Kidney capillary endothelial cell (primary cell): ENCODE measurements around the gene MARVELD1.
"Not testable (repeated sequence)": the region's sequence is repeated elsewhere in the genome, so short reads cannot be mapped to it uniquely, and the experiment has no call there.

Experiments used
- DNase-seq: peaks from one replicate; pipeline ENCODE4 v3.0.0-alpha.2; 2018; ENCODE audit warnings: low spot score

MARVELD1 gene

DNA sequence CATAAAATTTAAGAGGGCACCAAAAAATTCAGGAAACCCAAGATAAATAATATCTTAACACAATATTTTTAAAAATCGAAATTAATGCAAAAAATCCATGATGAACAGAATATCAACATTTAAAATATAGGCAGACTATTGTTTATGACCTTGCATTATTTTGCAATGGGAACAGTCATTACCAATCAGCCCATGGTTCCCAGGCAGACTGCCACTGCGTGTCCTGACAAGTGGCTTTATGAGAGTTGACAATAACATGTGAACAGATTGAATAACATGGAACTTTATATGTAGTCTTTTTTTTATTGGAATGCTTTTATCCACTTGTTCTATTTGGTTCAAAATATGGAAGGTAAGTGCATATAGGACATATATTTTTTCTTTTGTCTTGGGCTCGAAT is 23.4 kb upstream of the MARVELD1 start:
- DNase-seq: no peak

DNA sequence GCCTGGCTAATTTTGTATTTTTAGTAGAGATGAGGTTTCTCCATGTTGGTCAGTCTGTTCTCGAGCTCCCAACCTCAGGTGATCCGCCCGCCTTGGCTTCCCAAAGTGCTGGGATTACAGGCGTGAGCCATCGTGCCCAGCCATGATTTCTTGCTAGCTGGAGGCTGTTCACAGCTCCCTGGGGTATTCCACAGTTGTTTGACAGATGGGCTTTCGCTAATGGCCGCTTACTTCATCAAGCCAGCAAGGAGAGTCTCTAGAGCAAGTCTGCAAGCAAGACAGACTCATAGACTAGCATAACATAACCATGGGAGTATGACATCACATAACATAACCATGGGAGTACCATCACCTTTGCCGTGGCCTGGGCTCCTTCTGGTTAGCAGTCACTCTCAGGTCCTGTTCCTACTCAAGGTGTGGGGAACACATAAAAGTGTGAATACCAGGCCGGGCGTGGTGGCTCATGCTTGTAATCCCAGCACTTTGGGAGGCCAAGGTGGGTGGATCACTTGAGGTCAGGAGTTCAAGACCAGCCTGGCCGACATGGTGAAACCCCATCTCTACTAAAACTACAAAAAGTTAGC is 15.4 kb upstream of the MARVELD1 start:
- not testable (repeated sequence) for DNase-seq

DNA sequence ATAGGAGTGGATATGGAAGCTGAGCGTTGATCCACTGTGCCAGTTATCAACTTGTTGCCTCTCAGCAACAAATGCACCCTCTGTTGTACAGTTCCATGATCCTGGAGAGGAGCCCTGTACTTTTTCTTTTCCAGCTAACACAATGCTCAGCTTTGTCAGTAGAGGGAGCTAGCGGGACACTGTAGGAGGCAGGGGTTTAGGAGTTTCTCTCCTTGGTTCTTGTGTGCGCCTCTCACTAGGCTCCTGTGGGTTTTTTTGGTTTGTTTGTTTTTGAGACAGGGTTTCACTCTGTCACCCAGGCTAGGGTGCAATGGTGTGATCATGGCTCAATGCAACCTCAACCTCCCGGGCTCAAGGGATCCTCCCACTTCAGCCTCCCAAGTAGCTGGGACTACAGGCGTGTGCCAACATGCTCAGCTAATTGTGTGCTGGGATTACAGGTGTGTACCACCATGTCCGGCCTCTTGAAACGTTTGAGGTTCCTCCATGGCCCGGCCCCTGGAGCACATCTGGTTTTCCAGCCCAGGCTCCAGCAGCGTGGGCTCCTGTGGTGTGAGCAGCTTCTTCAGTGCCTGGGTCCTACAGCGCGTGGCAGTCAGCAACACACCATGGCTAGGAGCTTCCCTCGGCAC is 12.0 kb upstream of the MARVELD1 start:
- DNase-seq: peak; percentile 75

DNA sequence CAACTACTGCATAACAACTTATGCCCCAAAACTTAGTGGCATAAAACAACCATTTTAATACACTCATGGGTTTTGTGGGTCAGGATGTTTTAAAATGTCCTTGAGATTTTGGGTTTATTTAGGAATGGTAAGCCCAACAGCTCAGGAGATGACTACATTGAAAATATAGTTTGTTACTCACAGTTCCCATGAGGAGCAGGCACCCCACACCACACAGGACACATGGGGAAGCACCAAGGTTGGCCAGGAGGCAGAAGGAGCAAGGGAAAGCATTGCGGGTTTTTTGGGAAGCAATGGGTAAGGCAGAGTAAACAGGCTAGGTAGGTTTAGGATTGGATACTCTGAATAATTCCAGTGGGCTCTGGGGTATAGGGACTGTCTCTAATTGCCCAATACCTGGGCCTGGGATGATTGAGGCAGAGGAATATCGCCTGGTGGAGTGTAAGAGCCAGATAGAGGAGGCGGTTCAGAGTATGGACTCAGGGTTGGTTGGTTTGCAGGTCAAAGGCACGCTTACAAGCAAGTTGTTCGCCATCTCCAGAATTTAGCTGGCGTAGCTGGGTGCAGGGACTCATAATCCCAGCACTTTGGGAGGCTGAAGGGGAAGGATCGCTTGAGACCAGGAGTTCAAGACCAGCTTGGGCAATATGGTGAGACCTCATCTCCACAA is 10.0 kb upstream of the MARVELD1 start:
- DNase-seq: no peak

DNA sequence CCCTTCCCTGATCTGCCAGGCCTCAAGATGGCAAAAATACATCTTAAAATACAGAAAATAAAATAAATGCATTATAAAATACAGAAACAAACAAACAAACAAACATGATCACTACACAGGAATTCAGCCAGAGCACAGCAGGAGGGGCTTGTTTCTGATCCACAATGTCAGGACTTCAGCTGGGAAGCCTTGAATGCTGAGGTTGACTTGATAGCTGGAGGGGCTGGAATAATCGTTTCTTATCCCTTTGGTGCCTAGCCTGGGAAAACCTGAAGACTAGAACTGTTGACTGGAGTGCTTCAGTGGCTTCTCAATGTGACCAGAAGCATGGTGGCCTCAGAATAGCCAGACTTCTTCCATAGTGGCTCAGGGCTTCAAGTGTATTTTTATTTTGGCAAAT is 9.2 kb upstream of the MARVELD1 start:
- no peak for DNase-seq

DNA sequence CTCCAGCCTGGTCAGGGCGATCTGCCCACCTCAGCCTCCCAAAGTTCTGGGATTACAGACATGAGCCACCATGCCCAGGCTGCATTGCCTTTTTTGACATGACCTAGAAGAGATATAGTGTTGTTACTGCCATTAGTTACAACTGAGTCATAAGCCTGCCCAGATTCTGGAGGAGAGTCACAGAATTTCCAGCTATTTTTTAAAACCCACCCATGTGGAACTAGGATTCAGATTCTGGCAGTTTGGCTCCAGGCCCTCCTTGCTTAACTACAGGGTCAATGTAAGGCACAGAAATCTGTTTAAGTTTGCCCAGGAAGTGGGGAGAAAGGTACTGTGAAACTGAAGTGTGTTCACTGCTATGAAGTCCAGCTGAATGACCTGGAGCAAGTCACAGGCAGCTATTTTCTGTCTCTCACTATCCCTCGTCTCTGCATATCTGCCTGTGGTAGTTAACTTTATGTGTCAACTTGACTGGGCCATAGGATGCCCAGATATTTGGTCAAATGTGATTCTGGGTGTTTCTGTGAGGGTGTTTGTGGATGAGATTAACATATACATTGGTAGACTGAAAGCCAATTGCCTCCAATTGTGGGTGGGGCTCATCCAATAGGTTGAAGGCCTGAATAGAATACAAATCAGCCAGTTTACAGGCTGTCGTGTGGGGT is 8.4 kb upstream of the MARVELD1 start:
- no peak for DNase-seq

DNA sequence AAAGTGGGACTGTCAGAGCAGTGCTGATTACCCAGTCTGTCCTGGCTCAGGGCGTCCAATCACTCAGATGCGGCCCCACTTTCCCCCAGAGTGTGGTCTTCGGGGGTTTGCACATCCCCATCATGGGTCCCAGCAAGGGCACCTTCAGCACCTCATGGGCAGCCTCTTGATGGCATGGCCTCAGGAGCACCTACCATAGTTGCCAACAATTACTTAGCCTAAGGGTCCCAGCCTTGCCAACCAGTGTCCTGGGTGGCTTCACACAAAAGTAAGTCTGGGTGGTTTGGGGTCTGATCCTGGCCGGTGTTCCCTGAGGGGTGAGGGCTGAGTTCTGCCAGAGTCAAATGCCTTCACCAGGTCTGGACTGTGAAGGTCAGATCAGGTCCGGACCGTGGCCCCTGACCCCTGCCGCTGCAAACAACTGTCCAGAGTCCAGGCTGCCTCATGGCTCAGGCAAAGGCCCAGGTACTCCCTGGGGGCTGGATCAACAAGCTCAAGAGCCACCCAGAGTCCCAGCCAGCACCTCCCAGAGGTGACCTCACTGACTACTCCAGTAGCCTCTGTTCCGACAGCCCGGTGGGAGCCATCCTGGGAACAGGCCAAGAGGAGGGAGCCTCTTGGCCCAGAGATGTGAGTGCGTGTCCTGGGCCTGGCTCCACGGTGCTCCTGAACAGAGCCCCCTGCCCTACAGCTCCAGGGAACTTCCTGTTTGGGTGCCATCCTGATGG is 6.2 kb upstream of the MARVELD1 start:
- DNase-seq: no peak

DNA sequence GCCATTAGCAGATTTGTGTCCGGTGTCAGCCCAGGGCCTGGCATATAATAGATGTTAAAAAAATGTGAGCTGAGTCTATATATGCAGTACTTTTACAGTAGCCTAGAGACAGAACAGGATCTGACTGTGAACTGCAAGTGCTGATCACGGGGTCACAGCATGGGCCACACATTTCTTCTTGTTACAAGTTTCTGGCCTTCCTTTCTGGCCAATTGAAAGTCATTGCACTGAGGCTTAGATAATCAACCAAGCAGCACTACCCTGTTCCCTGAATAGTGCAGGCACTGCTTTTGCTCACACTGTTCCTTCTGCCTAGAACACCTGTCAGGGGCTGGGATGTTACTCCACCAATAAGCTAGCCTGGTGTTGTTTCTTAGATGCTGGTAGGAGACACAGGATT is 5.4 kb upstream of the MARVELD1 start:
- no peak for DNase-seq

DNA sequence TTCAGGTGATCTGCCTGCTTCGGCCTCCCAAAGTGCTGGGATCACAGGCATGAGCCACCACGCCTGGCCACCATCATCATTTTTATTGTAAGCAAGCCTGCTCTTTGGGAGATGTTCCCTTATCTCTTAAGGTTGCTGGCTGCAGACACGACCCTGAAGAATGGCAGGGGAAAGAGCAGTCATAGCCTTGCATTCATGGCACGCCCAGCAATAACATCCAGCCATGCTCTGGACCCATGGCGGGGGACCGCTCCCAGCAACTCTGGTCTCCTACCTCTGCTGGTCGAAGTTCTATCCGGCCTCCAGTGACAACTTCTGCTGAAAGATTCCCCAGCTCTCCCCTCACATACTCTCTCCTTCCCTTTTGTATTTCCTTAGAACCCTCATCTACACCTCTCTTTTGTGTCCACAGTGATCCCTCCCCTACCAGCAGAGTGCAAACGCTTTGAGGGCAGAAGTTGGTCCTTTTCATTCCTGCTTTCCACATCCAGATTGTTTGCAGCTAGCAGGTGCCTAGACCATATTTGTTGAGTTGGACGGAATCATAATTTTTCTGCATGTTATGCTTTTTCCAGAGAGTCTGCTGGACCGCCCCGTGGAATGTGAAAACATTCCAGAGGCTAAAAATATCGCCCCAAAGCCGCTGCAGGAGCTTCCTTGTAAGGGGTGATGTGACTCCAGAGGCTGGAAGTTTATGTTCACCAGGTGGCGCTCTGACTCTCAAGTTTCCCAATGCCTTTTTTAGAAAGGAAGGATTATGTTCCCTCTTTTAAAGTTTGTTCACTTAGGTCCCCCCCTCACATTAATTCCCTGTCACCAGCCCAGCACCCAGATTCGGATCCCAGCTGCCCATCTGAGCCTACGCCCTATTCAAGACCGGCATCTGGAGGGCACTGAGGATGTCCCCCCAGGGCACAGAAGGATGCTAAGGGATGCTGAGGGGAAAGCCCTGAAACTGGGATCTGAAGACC is 4.3 kb upstream of the MARVELD1 start:
- DNase-seq: peak; percentile 53

DNA sequence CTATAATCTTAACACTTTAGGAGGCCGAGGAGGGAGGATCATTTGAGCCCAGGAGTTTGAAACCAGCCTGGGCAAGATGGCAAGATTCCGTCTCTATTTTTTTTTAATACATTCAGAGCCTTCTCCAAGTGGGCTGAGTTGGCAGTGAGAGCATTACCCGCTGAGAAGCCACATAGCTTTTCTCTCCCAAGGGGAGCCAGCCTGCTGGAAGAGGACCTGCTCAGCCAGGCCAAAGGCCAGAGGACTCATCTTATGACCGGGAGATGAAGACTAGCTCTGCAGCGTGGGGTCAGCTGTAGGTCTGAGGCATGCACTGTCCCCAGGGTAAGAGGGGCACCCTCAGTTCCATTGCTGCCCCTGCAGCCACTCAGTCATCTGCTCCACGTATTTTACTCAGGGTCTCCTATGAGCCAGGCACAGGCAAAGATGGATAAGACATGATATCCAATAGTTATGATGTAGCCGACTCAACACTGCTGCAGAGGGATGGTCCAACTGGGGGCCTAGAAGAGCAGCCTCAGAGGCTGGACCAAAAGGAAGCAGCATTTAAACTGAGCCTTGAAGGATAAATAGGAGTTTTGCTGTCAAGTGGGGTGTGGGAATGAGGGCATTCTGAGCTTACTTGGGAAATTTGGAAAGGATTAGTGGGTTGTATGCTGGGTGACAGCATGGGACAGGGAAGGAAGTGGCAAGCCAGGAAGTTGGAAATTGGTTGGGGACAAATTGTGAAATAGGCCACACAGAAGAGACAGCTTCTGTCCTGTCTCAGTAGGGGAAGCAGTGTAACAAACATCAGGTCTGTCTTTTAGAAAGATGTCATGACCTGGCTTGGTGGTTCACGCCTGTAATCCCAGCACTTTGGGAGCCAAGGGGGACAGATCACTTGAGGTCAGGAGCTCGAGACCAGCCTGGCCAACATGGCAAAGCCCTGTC is 1.6 kb upstream of the MARVELD1 start:
- no peak for DNase-seq

DNA sequence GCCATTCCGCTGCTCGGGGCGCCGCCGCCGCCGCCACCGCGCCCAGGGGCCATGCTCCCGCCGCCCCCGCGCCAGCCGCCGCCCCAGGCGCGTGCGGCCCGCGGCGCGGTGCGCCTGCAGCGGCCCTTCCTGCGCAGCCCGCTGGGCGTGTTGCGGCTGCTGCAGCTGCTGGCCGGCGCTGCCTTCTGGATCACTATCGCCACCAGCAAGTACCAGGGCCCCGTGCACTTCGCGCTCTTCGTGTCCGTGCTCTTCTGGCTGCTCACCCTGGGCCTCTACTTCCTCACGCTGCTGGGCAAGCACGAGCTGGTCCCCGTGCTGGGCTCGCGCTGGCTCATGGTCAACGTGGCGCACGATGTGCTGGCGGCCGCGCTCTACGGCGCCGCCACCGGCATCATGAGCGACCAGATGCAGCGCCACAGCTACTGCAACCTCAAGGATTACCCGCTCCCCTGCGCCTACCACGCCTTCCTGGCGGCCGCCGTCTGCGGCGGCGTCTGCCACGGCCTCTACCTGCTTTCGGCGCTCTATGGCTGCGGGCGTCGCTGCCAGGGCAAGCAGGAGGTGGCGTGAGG is 383 bp downstream of the MARVELD1 start:
- peak; percentile 69 for DNase-seq

DNA sequence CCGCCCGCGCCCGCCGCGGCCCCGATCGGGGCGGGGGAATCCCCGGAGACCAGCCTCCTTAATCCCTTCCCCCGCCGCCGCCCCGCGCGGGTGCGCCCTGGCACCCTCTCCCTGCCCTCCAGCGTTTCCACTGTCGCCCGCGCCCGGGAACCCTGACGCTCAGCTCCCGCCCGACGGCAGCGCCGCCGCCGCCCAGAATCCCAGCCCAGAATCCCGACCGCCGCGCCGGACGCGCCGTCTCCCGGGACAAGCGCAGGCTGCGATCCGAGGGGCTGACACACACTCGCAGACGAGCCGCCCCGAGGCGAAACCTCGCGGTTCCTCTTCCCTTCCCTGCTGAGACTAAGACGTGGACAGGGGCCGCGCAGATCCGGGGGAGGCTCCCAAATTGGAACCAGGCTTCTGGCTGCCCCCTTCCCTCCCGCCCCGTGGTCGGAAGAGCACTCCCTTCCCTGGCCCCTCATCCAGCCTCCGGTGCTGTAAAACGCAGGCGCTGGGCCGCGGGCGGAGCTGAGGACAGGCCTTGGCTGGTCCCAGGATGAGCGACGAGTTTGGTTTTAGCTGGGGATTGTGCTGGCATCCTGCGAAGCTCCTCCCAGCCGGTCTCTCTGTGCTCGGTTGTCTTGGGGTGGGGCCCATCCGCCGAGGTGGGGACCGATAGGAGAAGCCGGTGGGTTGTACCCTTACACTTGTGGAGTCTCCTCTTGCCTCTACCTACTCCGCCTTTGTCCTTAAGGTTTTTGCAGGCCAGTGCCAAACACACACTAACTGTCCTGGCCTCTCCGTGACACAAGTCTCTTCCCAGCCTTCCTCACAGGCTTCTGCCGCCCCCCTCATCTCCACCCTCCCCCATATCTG is 1.1 kb downstream of the MARVELD1 start:
- peak; percentile 63 for DNase-seq

DNA sequence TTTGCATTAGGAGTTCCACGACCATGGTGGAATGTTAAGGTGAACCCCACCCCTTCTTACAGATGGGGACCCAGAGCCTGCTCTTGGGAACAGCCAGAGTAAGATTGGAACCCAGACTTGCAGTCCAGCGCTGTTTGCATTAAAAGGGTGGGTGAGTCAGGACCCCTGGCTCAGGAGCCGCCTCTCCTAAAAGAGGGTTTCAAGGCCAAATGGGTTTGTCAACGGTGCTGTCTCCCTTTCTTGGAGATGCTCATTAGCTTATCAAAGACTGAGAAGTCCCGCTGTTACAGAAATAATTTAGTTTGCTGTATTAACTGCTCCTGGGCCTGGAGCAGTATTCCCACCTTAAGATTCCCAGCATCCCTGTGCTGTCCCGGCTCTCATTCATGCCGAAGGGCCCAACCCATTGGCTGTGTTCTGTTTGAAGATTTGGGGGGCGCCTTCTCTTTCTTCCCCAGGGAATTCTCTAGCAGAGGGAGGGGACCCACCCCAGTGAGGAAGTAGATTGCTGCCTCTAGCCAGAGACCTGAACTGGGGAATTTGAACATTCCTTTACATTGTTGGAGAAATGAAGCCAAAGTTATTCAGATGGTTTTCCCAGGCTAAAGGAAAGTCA is 1.8 kb downstream of the MARVELD1 start:
- DNase-seq: no peak

DNA sequence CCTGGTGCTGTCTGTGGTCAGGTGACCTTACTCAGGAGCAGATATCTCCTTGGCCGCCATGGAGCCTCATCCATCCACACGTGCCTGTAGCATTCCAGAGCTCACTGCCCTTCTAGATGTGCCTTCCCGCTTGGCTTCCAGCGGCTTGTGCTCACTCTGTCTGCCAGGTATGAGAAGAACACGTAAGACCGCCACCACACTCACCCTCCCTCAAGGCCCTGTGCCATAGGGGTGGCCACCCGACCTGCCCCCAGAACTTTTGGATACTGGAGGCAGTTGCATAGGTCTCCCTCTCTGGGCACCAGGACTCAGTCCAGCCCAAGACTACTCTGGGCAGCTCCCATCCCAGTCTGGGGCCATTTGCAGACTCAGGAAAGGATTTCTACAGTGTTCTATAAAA is 4.1 kb downstream of the MARVELD1 start:
- DNase-seq: no peak

DNA sequence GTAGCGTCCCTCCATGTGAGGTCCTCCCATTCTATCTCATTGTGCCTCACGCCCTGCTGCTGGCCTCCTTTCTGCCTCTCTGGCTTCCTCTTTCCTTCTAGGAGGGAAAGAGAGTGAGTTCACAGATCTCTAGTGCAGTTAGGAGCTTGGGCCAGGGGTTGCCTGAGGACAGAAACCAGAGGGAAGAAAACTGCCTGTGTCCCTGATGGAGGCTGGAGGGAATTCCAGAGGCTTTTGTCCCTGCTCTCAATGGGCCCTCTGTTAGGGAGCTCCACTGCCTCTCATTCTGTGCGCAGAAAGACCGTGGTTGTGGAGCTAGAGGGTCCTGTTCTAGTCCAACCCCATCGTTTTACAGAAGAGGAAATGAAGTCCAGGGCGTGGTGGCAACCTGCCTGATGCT is 4.6 kb downstream of the MARVELD1 start:
- no peak for DNase-seq

DNA sequence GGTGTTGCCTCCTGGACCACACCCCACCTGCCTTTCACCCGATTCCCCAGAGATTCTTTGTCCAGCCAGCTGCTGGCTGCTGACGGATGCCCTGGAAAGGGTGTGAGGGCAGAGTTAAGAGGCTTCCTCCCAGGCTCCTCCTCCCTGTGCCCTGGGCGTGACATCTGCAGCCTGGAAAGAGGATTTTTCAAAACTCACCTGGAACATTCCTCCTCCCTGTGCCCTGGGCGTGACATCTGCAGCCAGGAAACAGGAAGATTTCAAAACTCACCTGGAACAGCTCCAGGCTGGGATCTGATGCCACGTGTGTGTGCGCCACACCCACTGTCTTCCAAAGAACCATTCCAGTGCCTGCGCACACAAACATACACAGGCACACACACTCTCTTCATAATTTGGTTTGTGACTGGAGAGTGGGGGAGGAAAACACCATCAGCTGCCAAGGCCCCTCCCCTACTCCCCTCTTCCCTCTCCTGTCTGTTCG is 5.2 kb downstream of the MARVELD1 start:
- DNase-seq: no peak

DNA sequence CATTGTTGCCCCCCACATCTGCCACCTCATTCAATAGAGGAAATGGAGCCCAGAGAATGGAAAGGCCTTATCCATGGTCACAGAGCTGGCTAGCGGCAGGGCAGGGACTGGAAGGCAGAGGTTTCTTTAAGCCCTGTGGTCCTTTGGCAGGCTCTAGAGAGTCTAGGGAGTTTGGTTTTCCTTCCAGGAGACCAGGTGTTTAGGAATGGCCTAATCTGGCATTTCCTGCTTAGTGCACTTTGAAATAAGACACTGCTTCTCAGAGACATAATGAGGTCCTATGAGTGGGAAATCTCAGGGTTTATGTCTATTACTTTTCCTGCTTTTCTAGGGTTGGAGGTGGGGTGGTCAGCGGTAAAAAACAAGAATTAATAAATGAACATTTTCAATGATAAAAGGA is 6.1 kb downstream of the MARVELD1 start:
- DNase-seq: no peak
